Anterior cingulate cortex (tissue), 58 donors: ENCODE measurements around the gene SLF2.
A peak's percentile ranks its signal among the peaks of the same experiment; 100 is the strongest.

Source experiments
- DNase-seq, 58 donors: peaks; one replicate each; lab custom pipeline; 2025; lab: John Stamatoyannopoulos, UW

SLF2 gene, protein sequence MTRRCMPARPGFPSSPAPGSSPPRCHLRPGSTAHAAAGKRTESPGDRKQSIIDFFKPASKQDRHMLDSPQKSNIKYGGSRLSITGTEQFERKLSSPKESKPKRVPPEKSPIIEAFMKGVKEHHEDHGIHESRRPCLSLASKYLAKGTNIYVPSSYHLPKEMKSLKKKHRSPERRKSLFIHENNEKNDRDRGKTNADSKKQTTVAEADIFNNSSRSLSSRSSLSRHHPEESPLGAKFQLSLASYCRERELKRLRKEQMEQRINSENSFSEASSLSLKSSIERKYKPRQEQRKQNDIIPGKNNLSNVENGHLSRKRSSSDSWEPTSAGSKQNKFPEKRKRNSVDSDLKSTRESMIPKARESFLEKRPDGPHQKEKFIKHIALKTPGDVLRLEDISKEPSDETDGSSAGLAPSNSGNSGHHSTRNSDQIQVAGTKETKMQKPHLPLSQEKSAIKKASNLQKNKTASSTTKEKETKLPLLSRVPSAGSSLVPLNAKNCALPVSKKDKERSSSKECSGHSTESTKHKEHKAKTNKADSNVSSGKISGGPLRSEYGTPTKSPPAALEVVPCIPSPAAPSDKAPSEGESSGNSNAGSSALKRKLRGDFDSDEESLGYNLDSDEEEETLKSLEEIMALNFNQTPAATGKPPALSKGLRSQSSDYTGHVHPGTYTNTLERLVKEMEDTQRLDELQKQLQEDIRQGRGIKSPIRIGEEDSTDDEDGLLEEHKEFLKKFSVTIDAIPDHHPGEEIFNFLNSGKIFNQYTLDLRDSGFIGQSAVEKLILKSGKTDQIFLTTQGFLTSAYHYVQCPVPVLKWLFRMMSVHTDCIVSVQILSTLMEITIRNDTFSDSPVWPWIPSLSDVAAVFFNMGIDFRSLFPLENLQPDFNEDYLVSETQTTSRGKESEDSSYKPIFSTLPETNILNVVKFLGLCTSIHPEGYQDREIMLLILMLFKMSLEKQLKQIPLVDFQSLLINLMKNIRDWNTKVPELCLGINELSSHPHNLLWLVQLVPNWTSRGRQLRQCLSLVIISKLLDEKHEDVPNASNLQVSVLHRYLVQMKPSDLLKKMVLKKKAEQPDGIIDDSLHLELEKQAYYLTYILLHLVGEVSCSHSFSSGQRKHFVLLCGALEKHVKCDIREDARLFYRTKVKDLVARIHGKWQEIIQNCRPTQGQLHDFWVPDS

DNA sequence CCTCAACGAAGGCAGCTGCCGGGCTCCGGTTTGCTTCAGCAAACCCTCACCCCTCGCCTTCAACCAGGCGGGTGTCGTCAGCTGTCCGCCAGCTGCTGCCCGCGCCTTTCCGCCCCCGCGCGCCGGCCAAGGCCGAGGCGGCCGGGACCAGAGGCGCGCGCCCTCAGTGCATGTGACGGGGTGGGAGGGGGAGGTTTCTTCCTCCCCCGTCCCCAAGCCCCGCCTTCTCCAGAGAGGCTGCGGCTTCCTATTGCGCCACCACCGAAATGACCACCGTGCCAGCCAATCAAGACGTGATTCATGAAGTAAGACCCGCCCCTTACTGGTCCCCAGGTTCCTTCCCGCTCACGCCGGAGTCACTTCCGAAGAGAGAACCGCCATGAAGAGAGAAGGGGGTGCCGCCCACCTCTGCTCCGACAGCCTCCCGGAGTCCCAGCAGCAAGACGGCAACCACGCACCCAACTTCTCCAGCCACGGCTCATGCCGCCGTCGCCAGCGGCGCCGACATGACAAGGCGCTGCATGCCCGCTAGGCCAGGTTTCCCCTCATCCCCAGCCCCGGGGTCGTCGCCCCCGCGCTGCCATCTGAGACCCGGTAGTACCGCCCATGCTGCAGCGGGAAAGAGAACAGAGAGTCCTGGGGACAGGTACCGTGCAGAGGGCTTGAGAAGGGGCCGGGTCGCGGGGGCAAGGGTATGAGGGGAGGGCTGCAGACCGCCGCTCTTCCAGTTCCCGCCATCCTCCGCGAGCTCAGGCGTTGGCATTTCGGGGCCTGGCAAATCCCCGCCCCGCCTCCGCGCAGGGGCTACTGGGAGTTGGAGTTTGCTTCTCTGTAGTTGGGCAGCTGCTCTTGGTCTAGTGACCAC is at the start of gene SLF2:
Gene SLF2, plus strand, starts transcription at position 359 of the 865 bp plus-strand sequence. Its CDS starts 148 bp downstream, at position 507.
- DNase-seq: peak; percentile 71 to 99 (median 97)

DNA sequence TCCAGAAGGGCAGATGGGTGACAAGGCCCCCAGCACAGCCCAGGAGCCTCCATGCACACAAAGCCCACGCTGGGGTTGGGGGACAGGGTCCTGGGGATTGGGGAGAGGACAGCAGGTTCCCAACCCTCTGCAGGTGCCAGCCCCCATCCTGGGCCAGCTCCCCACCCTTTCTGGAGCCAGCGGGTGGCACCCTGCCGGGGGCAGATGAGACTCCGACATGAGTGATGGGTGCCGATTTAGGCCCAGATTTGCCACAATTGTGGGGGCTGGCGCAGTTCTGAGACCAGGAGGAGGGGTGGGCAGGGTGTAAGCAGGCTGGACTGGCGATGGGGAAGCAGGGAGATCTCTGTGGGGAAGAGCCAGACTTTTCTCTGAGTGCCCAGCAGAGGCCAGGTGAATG is 49.3 kb upstream of the SLF2 start:
- DNase-seq: no peak

DNA sequence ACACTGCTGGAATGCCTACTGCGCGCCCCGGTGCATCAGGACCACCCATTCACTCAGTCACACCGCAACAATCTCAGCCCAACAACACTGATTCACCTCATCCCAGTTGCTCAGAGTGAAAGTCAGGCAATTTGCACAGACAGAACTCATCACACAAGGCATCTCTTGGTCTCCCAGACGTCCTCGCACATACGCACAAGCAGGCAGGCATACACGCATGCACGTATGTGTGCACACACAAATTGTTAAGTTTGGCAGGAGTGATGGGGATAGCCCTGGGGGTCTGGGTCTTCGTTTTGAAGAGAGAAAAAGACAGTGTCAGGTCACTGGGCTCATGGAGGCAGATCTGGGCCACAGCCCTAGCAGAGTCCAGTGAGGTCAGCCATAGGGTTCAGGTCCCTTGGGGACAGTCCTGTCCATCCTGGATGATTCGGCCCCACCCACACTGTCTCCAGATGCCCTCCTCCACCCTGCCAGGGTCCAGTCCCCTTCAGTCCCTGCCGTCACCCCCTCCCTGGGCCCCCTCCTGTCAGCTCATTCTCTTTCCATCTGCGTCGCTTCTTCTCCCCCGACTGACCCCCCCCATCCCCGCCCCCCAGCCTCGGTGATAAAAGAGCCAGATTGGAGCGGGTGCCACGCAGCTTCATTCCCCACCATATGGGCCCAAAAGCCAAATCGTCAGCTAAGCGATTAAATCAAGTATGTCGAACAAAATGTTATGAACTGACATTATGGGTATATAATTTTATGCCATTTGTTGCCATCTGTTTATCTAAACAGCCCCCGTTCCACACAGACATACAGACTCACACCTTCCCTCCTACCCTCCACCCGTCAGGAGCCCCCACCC is 48.5 kb upstream of the SLF2 start:
- no peak for DNase-seq

DNA sequence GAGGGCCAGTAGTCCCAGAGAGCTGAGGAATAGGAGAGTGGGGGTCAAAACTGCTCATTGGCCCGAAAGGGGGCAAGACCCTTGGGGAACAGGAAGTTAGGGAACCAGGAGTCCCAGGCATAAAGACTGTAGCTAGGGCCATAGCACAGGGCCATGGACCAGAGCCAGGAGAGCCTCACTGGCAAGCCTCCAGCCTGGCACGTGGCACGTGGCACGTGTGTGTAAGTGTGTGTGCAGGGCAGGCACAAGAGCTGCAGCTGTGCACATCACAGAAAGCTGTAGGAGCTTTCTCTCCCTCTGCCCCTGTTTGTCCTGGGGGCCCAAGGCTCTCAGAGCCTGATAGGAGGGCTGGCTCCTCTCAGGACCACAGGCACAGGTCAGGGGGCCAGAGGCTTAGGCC is 47.8 kb upstream of the SLF2 start:
- peak in 1 of 58 donors; percentile 34 for DNase-seq

DNA sequence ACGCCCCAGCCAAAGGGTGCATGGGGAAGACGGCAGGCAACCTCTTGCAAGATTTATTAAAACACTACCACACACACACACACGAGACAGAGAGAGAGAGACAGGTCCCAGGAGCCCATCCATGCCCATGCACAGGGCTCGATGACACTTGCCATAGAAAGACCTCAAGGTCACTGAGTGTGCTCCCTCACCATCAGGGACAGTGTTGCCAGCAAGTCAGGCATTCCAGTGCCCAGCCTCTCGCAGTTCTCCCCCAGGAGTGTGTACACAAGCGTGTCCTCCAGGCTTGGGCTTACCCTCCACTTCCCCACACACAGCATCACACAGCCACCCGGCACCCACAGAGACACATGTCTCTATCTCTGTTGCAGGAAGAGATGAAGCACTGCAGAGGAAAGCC is 46.8 kb upstream of the SLF2 start:
- DNase-seq: no peak

DNA sequence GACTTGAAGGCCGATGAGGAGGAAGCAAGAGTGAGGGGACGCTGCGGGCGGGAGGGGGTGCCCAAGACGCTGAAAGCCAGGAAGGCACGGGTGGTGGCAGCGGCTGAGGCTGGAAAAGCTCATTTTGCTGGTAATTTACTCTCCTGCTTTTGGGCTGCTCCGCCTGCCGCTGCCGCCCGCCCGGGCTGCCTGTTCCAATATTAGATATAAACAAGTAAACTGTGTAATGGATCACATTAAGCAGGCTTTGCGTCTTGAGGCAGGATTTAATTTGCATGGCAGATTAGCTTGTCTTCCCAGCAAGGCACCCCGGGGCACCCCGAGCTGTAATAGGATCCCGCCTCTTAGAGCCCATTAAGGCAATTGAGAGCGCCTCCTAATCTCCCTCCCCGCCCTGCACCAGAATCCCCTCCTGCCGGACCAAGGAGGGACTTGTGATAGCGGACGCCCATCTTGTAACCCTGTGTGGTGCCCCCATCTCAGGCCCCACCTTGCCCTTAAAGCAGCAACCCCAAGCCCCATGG is 46.1 kb upstream of the SLF2 start:
- DNase-seq: no peak

DNA sequence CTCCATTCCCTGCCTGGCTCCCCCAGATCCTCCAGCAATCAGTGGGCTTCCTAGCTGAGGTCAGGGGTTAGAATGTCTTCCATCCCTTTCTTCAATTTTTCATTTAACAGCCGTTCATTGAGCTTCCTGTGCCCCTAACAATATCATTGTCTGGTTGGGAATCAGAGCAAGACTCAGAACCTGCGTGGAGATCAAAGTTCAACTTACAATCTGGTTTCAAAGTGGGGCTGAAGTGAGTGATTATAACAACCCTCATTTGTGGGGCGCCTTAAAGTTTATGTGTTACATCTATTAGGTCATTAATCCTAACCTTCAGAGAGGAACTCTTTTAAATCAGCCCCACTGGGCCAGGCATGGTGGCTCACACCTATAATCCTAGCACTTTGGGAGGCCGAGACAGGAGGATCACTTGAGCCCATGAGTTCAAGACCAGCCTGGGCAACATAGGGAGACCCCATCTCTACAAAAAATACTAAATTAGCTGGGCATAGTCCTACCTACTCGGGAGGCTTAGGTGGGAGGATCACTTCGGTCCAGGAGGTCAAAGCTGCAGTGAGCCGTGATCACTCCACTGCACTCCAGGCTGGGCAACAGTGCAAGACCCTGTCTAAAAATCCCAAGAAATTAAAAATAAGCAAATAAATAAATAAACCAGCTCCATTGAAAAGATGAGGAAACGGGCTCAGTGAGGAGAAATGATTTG is 45.4 kb upstream of the SLF2 start:
- DNase-seq: no peak

DNA sequence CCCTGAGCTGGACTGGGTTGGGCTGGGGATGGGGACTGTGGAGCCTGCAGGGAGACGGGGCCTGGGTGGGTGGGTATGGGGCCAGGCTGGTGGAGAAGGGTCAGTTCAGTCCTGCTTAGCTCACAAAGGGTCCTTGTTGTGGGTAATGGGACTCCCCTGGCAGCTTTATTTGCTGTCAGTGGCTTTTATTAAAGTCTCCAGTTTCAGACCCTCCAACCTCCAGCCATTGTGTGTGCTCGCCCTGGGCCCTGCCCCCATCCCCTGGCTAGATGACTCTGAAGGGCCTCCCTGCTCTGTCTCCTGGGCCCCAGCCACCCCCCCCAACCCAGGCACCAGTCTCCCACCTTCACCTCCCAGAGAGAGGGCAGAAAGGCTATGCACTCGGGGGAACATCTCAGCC is 44.4 kb upstream of the SLF2 start:
- DNase-seq: no peak

DNA sequence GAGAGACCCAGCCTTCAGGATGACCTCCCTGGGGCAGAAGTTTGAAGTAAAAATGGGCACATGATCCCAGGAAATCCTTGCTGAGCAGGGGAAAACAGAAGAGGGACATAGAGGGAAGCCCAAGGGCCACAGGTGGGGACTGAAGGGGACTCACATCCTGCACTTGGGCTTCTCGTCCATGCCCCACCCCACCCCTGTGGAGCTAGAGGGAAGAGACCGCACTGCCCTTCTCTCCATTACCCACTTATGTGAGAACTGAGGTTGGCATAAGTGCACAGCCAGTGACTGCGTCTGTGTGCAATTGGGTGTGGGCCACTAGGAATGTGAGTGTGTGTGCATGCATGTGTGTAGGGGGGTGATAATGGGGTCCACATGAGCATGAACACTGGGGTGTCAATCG is 43.4 kb upstream of the SLF2 start:
- DNase-seq: no peak

DNA sequence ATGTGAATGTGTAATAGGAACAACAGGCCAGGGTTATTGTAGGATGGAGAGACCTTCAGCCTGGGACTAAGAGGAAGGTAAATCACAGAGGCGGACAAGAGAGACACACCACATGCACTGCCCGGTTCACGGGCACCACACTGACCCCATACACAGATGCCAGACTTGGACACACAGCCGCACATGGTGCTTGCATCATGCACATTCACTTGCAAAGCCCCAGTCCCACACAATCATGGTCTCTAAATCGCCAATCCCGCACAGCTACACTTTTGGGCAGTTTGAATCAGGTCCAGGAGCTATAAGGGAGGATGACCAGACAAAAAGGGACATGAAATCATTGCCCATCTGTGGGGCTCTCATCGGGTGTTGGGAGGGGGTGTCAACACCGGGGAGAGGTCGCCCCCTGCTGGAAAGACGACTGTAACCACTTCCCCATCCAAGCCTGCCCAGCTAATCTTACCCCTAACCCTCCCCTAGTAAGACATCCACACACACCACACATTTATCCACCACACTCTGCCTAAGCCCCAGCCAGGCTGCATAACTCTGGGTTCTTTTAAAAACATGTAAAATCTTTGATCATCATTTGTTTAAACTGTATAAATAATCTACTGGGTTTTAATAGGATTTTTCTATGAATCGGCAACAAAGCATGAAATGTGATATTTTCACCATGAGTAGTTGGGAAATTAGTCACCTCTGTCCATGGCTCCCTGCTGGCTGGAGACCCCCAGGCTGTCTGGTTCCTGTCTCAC is 40.5 kb upstream of the SLF2 start:
- peak in 14 of 58 donors; percentile 2 to 35 (median 9) for DNase-seq

DNA sequence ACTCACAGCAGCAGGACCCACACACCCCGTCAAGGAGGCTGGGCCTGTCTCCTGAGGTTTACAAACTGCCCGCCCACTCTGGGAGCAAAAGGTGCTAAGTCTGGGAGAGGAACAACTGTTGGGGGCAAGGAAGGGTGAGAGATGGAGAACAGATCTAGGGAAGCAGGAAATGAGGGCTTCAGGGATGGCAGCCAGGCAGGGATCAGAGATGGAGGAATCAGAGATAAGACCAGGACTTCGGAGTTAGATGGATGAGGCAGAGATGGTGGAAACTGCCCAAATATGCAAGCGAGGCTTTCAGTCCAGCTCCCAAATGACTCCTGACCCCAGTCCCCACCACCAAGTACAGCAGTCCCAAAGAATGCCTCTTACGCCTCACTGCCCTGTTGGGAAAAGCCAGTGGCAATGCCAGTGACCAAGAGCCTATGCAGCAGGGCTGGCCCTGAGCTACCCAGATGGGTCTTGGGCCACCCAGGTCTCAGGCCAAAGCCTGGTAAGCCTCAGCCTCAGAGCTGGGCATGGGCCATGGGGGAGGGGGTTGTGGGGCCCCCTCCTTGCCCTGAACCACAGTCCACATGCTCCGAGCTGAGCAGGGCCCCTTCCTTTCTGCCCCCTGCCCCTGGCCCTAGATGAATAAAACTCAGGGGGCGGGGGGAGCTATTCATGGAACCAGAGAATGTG is 39.5 kb upstream of the SLF2 start:
- DNase-seq: no peak

DNA sequence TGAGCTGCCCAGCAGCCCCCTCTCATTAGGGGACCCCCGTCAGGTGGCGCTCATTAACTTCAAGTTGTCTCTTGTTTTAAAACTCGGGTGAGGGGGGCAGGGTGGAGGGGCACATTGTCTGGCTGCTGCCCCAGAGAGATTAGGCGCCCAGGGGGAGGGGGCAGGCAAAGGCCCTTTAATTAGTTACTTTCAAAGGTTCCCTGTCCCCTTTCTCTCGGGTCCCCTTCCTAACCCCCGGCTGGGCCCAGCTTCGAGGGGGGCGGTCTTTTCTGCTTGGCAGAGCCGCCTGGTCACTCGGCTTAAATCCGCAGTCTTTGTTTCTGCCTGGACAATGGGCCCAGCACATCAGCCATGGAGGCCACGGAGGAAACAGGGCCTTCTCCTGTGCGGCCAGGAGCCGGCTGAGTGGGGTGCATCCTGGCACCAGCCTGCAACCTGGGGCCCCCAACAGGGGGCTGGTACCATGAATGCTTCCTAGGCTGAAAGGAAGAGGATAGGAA is 38.9 kb upstream of the SLF2 start:
- DNase-seq: no peak

DNA sequence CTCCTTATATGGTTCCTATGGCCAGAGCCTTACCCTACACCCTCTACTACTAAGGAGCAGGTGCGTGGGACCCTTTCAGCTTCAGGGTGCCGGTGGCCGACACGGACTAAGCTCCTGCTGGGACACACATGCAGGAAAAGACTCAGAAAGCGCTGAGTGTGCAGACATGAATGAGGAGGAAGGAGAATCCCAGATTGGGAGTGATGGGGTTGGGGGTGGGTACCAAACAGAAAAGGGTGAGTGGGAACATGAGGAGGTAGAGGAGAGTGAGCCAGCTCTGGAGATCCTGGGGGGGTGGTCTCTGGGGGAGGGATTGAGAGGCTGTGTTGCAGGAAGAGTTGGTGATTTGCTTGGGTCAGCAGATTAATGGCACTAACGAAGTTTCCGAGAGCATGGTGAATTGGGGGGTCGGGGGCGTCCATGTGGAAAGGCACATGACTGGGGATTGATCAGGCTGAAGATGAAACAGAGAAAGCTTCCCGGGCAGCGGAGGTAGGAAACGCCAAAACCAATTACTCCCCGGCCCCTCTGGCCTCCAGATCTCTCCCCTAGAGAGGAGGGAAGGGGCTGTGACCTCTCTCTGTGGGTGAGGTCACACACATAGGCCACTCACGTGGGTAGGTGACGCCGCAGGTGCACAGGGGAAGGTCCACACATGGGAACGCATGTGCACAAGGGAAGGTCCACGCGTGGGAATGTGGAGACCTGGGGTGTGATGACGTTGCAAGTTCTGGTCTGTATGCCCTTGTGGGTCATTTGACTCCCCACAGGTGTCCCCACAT is 37.9 kb upstream of the SLF2 start:
- DNase-seq: no peak

DNA sequence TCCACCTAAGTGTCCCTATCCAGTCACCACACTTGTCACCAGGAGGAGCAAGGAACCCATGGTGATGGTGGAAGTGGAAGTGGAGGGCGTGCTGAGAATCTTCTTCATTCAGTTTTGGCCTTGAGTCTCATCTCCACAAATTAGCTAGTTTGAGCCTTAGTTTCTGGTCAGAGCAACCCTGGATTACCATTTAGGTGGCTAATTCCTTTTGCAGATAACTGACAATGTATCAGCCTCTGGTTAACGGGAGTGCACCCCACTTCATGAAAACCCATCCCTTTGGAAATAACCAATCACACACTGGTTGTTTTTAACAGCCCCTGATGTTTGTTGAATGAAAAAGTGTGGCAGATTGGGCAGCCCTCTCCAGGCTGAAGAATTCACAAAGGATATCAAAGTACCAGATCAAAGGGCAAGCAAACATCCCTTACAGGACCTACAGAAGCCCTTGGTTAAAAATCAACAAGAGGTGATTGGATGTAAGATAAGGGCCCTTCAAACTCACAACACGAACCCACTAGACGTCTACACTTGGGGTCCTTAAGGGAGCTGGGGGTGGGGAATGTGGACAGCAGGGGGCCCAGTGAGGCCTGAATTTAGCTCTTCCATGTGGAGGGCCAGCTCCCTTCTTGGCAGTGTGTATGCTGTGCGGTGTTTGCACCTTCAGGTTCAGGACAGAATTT is 37.1 kb upstream of the SLF2 start:
- DNase-seq: no peak
